Testis (tissue), 2 donors: ENCODE data around the gene DAP3.

Source experiments
- POLR2A ChIP-seq: fragments of 450-650 bp; IDR thresholded peaks from one replicate; pipeline ENCODE4 v1.6.1; 2017; ENCODE audit warnings: antibody characterized with exemption, mild to moderate bottlenecking, moderate library complexity
- TF ChIP-seq, protein P1 (sequence below), 3 experiments: fragments of 450-650 bp in 2 of 3; fragments of 200-600 bp in 1 of 3; sonication (generic) in 1 of 3; IDR thresholded peaks; one replicate each; pipeline ENCODE4 v1.5.1; 2016 to 2019; ENCODE audit warnings: antibody characterized with exemption in 3 of 3, mild to moderate bottlenecking in 2 of 3, moderate library complexity in 1 of 3

- TF ChIP-seq, protein P1, sequence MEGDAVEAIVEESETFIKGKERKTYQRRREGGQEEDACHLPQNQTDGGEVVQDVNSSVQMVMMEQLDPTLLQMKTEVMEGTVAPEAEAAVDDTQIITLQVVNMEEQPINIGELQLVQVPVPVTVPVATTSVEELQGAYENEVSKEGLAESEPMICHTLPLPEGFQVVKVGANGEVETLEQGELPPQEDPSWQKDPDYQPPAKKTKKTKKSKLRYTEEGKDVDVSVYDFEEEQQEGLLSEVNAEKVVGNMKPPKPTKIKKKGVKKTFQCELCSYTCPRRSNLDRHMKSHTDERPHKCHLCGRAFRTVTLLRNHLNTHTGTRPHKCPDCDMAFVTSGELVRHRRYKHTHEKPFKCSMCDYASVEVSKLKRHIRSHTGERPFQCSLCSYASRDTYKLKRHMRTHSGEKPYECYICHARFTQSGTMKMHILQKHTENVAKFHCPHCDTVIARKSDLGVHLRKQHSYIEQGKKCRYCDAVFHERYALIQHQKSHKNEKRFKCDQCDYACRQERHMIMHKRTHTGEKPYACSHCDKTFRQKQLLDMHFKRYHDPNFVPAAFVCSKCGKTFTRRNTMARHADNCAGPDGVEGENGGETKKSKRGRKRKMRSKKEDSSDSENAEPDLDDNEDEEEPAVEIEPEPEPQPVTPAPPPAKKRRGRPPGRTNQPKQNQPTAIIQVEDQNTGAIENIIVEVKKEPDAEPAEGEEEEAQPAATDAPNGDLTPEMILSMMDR (IDR thresholded peaks at IDR 0.05): no peak
- no peak for TF ChIP-seq POLR2A
Observed at GRCh38 chr1:155744711-155745283, 55.9 kb downstream of the DAP3 start.
